Hepatocyte (in vitro differentiated cells): ENCODE measurements around the gene VIPR2. TPM values are rescaled to one million over a fixed set of nuclear protein-coding genes. Genes with fewer than 3 reads are reported as not detected.
"Not testable (repeated sequence)": the region's sequence is repeated elsewhere in the genome, so short reads cannot be mapped to it uniquely, and the experiment has no call there.

ENCODE experiments used
- DNase-seq: peaks from one replicate; pipeline ENCODE4 v3.0.0-alpha.2; 2016; ENCODE audit warnings: low spot score
- H2AFZ ChIP-seq: fragments of 200-600 bp; sonication (generic); 2 replicates; pipeline ENCODE4 v1.6.0; 2016; ENCODE audit warnings: antibody characterized with exemption, mild to moderate bottlenecking
- H3K27ac ChIP-seq: fragments of 200-600 bp; sonication (generic); 2 replicates; pipeline ENCODE4 v1.5.1; 2016; ENCODE audit warnings: mild to moderate bottlenecking
- H3K27me3 ChIP-seq: fragments of 200-600 bp; sonication (generic); 2 replicates; pipeline ENCODE4 v1.6.1; 2016
- H3K36me3 ChIP-seq: fragments of 200-600 bp; sonication (generic); replicated peaks from 2 replicates; pipeline ENCODE4 v1.5.1; 2016; ENCODE audit warnings: low read depth; ENCODE audit not compliant: insufficient read depth
- H3K4me1 ChIP-seq: fragments of 200-600 bp; sonication (generic); 2 replicates; pipeline ENCODE4 v1.5.1; 2016; ENCODE audit warnings: mild to moderate bottlenecking, moderate library complexity; ENCODE audit not compliant: insufficient read depth
- H3K4me2 ChIP-seq: fragments of 200-600 bp; sonication (generic); 2 replicates; pipeline ENCODE4 v1.6.0; 2016
- H3K4me3 ChIP-seq: fragments of 200-600 bp; sonication (generic); 2 replicates; pipeline ENCODE4 v1.5.1; 2016; ENCODE audit warnings: mild to moderate bottlenecking
- H3K79me2 ChIP-seq: fragments of 200-600 bp; sonication (generic); 2 replicates; pipeline ENCODE4 v1.6.0; 2017; ENCODE audit warnings: mild to moderate bottlenecking
- H3K9me2 ChIP-seq: fragments of 200-600 bp; sonication (generic); replicated peaks from 2 replicates; pipeline ENCODE4 v1.6.0; 2017; ENCODE audit warnings: mild to moderate bottlenecking; ENCODE audit not compliant: insufficient read depth
- H3K9me3 ChIP-seq: fragments of 200-600 bp; sonication (generic); 2 replicates; pipeline ENCODE4 v1.5.1; 2016; ENCODE audit warnings: low read depth, mild to moderate bottlenecking
- H4K20me1 ChIP-seq: fragments of 200-600 bp; sonication (generic); 2 replicates; pipeline ENCODE4 v1.6.0; 2016; ENCODE audit warnings: mild to moderate bottlenecking; ENCODE audit not compliant: insufficient read depth, poor library complexity, severe bottlenecking
- CTCF ChIP-seq: fragments of 200-600 bp; sonication (generic); IDR thresholded peaks from 2 replicates; pipeline ENCODE4 v1.5.1; 2016; ENCODE audit warnings: antibody characterized with exemption, mild to moderate bottlenecking; ENCODE audit not compliant: poor library complexity
- EZH2 ChIP-seq: fragments of 200-600 bp; sonication (generic); IDR thresholded peaks from 2 replicates; pipeline ENCODE4 v1.6.1; 2016; ENCODE audit warnings: antibody characterized with exemption, mild to moderate bottlenecking, borderline replicate concordance
- EZH2phosphoT487 ChIP-seq: fragments of 200-600 bp; sonication (generic); IDR thresholded peaks from one replicate; pipeline ENCODE4 v1.6.1; 2018; ENCODE audit warnings: antibody characterized with exemption, mild to moderate bottlenecking, low read depth, moderate library complexity; ENCODE audit not compliant: unreplicated experiment, severe bottlenecking
- WGBS: methylation state at CpG from one replicate; pipeline ENCODE4 v1.1.6; 2016; ENCODE audit warnings: low lambda C conversion rate; ENCODE audit errors: missing lambda C conversion rate; 5-methylcytosine and 5-hydroxymethylcytosine counted together
- polyA plus RNA-seq: library from polyadenylated mRNA; unstranded; fragments of >200 nt; fragmentation: Nextera tagmentation; extraction: Ambion mirVana; gene quantifications from 2 replicates; pipeline ENCODE4 v1.2.1, GENCODE V29; 2016
- total RNA-seq: library from RNA; depleted of rRNA; stranded (reverse); fragments of >200 nt; gene quantifications from 2 replicates; pipeline ENCODE4 v1.2.3, GENCODE V29; 2014

Gene VIPR2
- total and polyA plus RNA-seq, 2 experiments from 2014 or later: 2.7 to 3.4 TPM

GRCh38 chr7:159007364-159007995, 137.2 kb downstream of the VIPR2 start:
- H2AFZ ChIP-seq: no peak overlapping the region
- H3K79me2 ChIP-seq: no peaks in the 10 kb centered on the region
- 95% methylated on average over 19 of the region's 19 CpGs for WGBS
- TF ChIP-seq EZH2: no peak
- no peak for TF ChIP-seq EZH2phosphoT487
- no peak for TF ChIP-seq CTCF
- H3K4me3 ChIP-seq: no peak overlapping the region
- no peaks in the 10 kb centered on the region for H3K36me3 ChIP-seq
- peaks cover 13% of the 10 kb centered on the region for H3K4me1 ChIP-seq
- H3K27ac ChIP-seq: no peak overlapping the region
- no peak for DNase-seq
- no peaks in the 10 kb centered on the region for H3K9me3 ChIP-seq
- H4K20me1 ChIP-seq: no peaks in the 10 kb centered on the region
- H3K9me2 ChIP-seq: no peaks in the 10 kb centered on the region
- no peak overlapping the region for H3K4me2 ChIP-seq
- no peaks in the 10 kb centered on the region for H3K27me3 ChIP-seq

- H3K9me2 ChIP-seq: no peaks in the 10 kb centered on the region
- H3K4me2 ChIP-seq: no peak overlapping the region
- H3K9me3 ChIP-seq: no peaks in the 10 kb centered on the region
- H3K36me3 ChIP-seq: no peaks in the 10 kb centered on the region
- H3K79me2 ChIP-seq: no peaks in the 10 kb centered on the region
- TF ChIP-seq CTCF (no peak), EZH2 (no peak), EZH2phosphoT487 (no peak)
- no peak for DNase-seq
- H3K27ac ChIP-seq: no peak overlapping the region
- H3K4me1 ChIP-seq: peaks cover 6% of the 10 kb centered on the region
- H3K4me3 ChIP-seq: no peak overlapping the region
- no peaks in the 10 kb centered on the region for H3K27me3 ChIP-seq
- no peak overlapping the region for H2AFZ ChIP-seq
- 90% methylated on average over 14 of the region's 31 CpGs for WGBS
- no peaks in the 10 kb centered on the region for H4K20me1 ChIP-seq
Measured at GRCh38 chr7:159006610-159007130, 138.0 kb downstream of the VIPR2 start.

GRCh38 chr7:159006022-159006609, 138.6 kb downstream of the VIPR2 start:
- not testable (repeated sequence) for DNase-seq, H3K4me2 ChIP-seq, H4K20me1 ChIP-seq, H3K27me3 ChIP-seq, H3K79me2 ChIP-seq, H3K9me3 ChIP-seq, H3K4me1 ChIP-seq, H3K27ac ChIP-seq, H2AFZ ChIP-seq, H3K36me3 ChIP-seq, H3K9me2 ChIP-seq, H3K4me3 ChIP-seq
- WGBS: no CpG with 5 or more reads among the region's 69 CpGs

GRCh38 chr7:159005618-159006017, 139.0 kb downstream of the VIPR2 start:
- no peaks in the 10 kb centered on the region for H3K9me3 ChIP-seq
- no peak overlapping the region for H2AFZ ChIP-seq
- H3K4me3 ChIP-seq: no peak overlapping the region
- DNase-seq: no peak
- no peaks in the 10 kb centered on the region for H3K36me3 ChIP-seq
- TF ChIP-seq EZH2phosphoT487: no peak
- no peak for TF ChIP-seq EZH2
- no peak for TF ChIP-seq CTCF
- no peaks in the 10 kb centered on the region for H4K20me1 ChIP-seq
- H3K9me2 ChIP-seq: no peaks in the 10 kb centered on the region
- WGBS: 94% methylated on average over 15 of the region's 18 CpGs
- H3K4me1 ChIP-seq: no peaks in the 10 kb centered on the region
- no peak overlapping the region for H3K27ac ChIP-seq
- H3K4me2 ChIP-seq: no peak overlapping the region
- H3K79me2 ChIP-seq: no peaks in the 10 kb centered on the region
- H3K27me3 ChIP-seq: no peaks in the 10 kb centered on the region
